HUES6 (cell line): ENCODE results near the gene SCN5A.

Experiments used
- H3K27ac ChIP-seq: 2 replicates; pipeline ENCODE4 v1.7.0; 2013; ENCODE audit warnings: low read depth, mild to moderate bottlenecking, low read length, inconsistent platforms
- H3K27me3 ChIP-seq: 2 replicates; pipeline ENCODE4 v1.6.1; 2013; ENCODE audit warnings: low read length; ENCODE audit not compliant: control insufficient read depth, insufficient read depth
- H3K36me3 ChIP-seq: 2 replicates; pipeline ENCODE4 v1.6.1; 2013; ENCODE audit warnings: low read length; ENCODE audit not compliant: control insufficient read depth, insufficient read depth
- H3K4me1 ChIP-seq: 2 replicates; pipeline ENCODE4 v1.6.1; 2013; ENCODE audit warnings: low read length; ENCODE audit not compliant: control insufficient read depth, insufficient read depth
- H3K4me3 ChIP-seq: 2 replicates; pipeline ENCODE4 v1.5.1; 2013; ENCODE audit warnings: low read depth, low read length
- H3K9ac ChIP-seq: one replicate; pipeline ENCODE4 v1.6.1; 2013; ENCODE audit warnings: mild to moderate bottlenecking, low read length
- H3K9me3 ChIP-seq: 2 replicates; pipeline ENCODE4 v1.6.1; 2013; ENCODE audit warnings: low read depth, low read length; ENCODE audit not compliant: control insufficient read depth, insufficient read depth

Gene SCN5A

GRCh38 chr3:38602576-38603250 lies 46.8 kb downstream of the SCN5A start:
- H3K9me3 ChIP-seq = peaks cover 3% of the 10 kb centered on the region; the same call in 1 of the 2 replicates
- H3K36me3 ChIP-seq = no peaks in the 10 kb centered on the region; the same call in 1 of the 2 replicates
- no peaks in the 10 kb centered on the region for H3K4me1 ChIP-seq
- no peak overlapping the region for H3K27ac ChIP-seq
- H3K27me3 ChIP-seq = no peaks in the 10 kb centered on the region
- no peak overlapping the region for H3K9ac ChIP-seq
- no peak overlapping the region for H3K4me3 ChIP-seq

DNA sequence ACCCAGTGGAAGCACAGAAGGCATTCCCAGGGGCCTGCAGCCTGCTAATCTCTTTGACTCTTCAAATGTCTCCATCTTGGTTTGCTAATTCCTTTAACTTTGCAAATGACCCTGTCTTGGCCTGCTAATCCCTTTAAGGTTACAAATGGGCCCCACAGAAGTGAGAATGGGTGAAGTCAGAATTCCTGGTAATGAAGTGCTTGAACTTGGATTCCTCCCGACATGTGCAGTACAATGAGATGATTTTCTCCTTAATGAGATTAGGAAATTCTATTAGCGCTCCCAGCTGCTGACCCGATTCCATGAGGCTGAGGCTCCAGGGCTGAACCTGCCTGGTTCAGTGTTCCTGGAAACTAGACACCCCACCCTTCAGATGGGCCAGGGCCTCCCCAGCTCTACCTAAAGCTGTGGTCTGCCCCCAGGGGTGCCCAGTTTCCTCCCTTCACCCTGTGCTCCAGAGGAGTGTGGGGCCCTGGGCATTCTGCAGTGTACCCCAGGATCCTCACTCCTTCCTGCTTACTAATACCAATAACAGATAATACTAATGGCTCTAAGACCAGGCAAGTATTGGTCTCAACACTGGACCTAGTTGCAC lies 47.4 kb downstream of the SCN5A start:
- Histone ChIP-seq H3K27me3 (no peaks in the 10 kb centered on the region), H3K9me3 (peaks cover 3% of the 10 kb centered on the region; the same call in 1 of the 2 replicates), H3K4me1 (no peaks in the 10 kb centered on the region), H3K27ac (no peak overlapping the region), H3K9ac (no peak overlapping the region), H3K4me3 (no peak overlapping the region), H3K36me3 (no peaks in the 10 kb centered on the region; the same call in 1 of the 2 replicates)

- Histone ChIP-seq H3K27me3 (no peaks in the 10 kb centered on the region), H3K4me1 (no peaks in the 10 kb centered on the region), H3K27ac (no peak overlapping the region), H3K9me3 (peaks cover 3% of the 10 kb centered on the region; the same call in 1 of the 2 replicates), H3K4me3 (no peak overlapping the region), H3K9ac (no peak overlapping the region), H3K36me3 (no peaks in the 10 kb centered on the region; the same call in 1 of the 2 replicates)
Measured at GRCh38 chr3:38600551-38600950, 48.9 kb downstream of the SCN5A start.

- no peak overlapping the region for H3K4me3 ChIP-seq
- peaks cover 3% of the 10 kb centered on the region; the same call in 1 of the 2 replicates for H3K9me3 ChIP-seq
- H3K27me3 ChIP-seq = no peaks in the 10 kb centered on the region
- H3K9ac ChIP-seq = no peak overlapping the region
- H3K4me1 ChIP-seq = no peaks in the 10 kb centered on the region
- no peak overlapping the region for H3K27ac ChIP-seq
- no peaks in the 10 kb centered on the region; the same call in 1 of the 2 replicates for H3K36me3 ChIP-seq
Measured at GRCh38 chr3:38599886-38600285, 49.6 kb downstream of the SCN5A start.

DNA sequence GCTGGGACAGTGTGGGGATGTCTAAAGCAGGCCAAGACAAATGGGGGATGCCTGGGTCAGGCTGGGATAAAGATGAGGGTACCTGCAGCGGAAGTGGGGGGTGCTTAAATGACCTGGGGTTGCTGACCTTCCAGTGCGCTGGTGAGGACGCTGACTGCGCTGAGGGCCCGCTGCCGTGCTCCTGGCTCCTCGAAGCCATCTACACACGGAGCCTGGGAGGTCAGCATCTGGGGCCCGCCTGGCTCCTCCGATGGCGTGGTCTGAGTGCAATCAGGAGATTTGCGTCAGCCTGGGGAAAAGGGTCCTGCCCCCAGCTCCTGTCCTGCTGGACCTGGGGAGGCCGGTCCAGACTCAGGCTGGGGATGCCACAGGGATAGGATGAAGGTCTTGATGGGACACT lies 50.7 kb downstream of the SCN5A start:
- H3K27ac ChIP-seq = no peak overlapping the region
- no peaks in the 10 kb centered on the region for H3K27me3 ChIP-seq
- no peaks in the 10 kb centered on the region for H3K4me1 ChIP-seq
- H3K9me3 ChIP-seq = peaks cover 3% of the 10 kb centered on the region; the same call in 1 of the 2 replicates
- H3K9ac ChIP-seq = no peak overlapping the region
- H3K36me3 ChIP-seq = no peaks in the 10 kb centered on the region; the same call in 1 of the 2 replicates
- no peak overlapping the region for H3K4me3 ChIP-seq

DNA sequence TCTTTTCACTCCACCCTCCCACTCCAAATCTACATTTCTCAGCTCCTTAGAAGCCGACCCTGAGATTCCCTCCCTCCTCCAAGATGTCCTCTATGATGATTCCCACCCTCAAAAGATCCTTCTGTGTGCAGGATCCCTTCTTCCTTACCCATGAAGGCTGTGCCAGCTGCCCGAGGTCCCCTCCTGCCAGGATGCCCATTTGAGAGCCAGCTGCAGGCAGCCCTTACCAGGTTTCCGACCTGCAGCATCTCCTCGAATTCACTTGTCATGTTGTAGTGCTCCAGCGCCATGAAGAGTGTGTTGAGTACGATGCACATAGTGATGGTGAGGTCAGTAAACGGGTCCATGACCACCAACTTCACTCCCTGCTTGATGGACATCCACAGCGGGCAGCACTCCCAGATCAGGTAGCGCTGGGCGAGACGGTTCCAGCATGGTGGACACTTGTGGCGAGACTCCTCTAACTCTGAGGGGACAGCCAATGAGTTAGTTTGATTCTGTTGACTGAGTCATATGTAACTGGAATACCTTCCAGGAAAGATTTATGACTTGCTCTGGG lies 51.9 kb downstream of the SCN5A start:
- peaks cover 3% of the 10 kb centered on the region; the same call in 1 of the 2 replicates for H3K9me3 ChIP-seq
- no peaks in the 10 kb centered on the region for H3K36me3 ChIP-seq
- no peak overlapping the region for H3K4me3 ChIP-seq
- no peak overlapping the region for H3K9ac ChIP-seq
- no peaks in the 10 kb centered on the region for H3K4me1 ChIP-seq
- no peak overlapping the region for H3K27ac ChIP-seq
- H3K27me3 ChIP-seq = no peaks in the 10 kb centered on the region

DNA sequence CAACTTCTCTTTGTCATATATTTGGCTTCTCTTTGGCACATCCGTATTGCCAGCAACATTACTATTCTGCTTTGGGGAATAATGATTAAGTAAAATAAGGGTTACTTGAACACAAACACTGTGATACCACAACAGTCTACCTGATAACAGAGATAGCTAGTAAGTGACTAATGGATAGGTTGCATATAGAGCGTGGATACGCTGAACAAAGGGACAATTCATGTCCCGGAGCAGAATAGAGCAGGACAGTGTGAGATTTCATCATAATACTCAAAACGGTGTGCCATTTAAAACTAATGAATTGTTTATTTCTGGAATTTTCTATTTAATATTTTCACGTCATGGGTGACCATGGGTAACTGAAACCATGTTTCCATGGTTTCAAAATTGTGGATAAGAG lies 54.1 kb downstream of the SCN5A start:
- H3K9me3 ChIP-seq = no peaks in the 10 kb centered on the region
- H3K27ac ChIP-seq = no peak overlapping the region
- H3K4me1 ChIP-seq = no peaks in the 10 kb centered on the region
- H3K36me3 ChIP-seq = no peaks in the 10 kb centered on the region
- H3K4me3 ChIP-seq = no peak overlapping the region
- H3K27me3 ChIP-seq = no peaks in the 10 kb centered on the region
- no peak overlapping the region for H3K9ac ChIP-seq

DNA sequence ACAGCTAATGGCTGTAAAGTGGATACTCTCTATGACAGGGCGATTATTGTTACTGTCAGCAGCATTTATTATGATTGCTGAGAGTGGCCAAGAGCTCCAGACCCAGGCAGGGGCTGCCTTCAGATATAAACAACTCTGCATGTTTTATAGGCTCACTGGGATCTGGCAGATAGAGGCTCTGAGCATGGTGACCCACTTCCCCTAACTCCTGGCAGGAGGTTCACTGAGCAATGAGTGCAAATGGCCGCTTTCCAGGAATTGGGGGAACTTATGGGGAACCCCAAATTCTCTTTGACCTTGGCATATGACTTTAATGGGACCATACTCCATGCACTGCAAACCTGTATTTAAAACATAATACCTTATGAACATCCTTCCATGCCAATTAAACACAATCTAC lies 59.0 kb downstream of the SCN5A start:
- Histone ChIP-seq H3K9ac (no peak overlapping the region), H3K4me3 (no peak overlapping the region), H3K4me1 (no peaks in the 10 kb centered on the region), H3K27ac (no peak overlapping the region), H3K27me3 (no peaks in the 10 kb centered on the region), H3K36me3 (no peaks in the 10 kb centered on the region), H3K9me3 (no peaks in the 10 kb centered on the region)

GRCh38 chr3:38588995-38589937 lies 60.2 kb downstream of the SCN5A start:
- no peaks in the 10 kb centered on the region for H3K4me1 ChIP-seq
- no peak overlapping the region for H3K4me3 ChIP-seq
- H3K9me3 ChIP-seq = no peaks in the 10 kb centered on the region
- H3K27ac ChIP-seq = no peak overlapping the region
- no peak overlapping the region for H3K9ac ChIP-seq
- H3K27me3 ChIP-seq = no peaks in the 10 kb centered on the region
- peaks cover 5% of the 10 kb centered on the region; the same call in 1 of the 2 replicates for H3K36me3 ChIP-seq

GRCh38 chr3:38588371-38588971 lies 61.0 kb downstream of the SCN5A start:
- Histone ChIP-seq H3K27me3 (no peaks in the 10 kb centered on the region), H3K9ac (no peak overlapping the region), H3K4me1 (no peaks in the 10 kb centered on the region), H3K9me3 (no peaks in the 10 kb centered on the region), H3K36me3 (peaks cover 5% of the 10 kb centered on the region; the same call in 1 of the 2 replicates), H3K4me3 (no peak overlapping the region), H3K27ac (no peak overlapping the region)
